ENCODE results near the gene PIGU. TPM values are rescaled to one million over a fixed set of nuclear protein-coding genes. Genes with fewer than 3 reads are reported as not detected.

Gene PIGU
- total RNA-seq, 1 experiment from 2014 or later: 50.5 TPM

DNA sequence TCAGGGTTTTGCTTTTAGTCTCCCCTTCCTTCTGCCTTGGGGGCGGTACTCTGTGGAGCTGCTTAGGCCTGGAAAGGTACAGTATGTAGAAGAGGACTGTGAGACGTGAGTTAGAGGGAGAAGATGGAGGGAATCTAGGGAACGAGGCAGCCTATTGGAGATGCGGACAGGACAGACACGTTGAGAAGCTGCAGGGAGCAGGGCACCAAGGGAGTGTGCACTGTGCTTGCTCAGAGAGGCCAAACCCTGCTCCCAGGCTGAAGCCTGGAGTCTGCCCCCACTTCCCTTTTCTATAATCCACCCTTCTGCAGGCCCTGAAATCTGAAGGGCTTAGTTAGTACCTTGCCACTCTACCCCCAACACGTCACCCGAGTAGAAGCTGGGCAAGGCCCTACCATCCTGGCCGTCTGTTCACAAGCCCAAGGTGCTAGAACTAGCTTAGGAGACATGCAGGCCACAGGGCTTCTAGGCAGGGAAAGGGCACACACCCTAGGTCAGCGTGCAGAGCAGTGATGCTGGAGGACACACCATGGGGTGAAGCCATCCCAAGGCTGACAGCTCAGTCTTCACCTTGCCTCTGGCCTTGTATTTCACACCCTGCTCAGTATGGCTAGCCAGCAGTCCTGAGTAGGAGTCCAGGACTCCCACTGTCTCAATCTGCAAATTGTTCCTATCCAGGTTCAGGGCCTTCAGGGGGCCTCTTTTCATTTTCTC lies 34.1 kb upstream of the PIGU start:
- Histone ChIP-seq H3K27ac (no peak overlapping the region), H3K4me1 (peaks cover 20% of the 10 kb centered on the region), H3K9me3 (replicated peaks) (no peaks in the 10 kb centered on the region), H3K4me3 (no peak overlapping the region), H3K36me3 (no peaks in the 10 kb centered on the region), H3K27me3 (no peaks in the 10 kb centered on the region)
- DNase-seq: no peak

DNA sequence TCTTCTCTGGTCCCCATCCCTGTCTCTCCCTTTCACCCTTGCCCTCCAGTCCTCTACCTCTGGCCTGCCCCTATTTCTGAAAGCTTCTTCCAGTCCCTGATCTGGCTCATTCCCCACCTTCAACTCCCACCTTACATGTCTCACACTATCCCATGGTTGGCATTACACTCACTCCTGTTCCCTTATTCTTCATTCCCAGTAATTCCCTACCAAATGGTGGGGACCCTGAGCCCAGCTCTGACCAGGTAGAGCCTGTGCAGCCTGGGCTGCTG lies 33.6 kb upstream of the PIGU start:
- Histone ChIP-seq H3K9me3 (replicated peaks) (no peaks in the 10 kb centered on the region), H3K36me3 (no peaks in the 10 kb centered on the region), H3K27me3 (no peaks in the 10 kb centered on the region), H3K27ac (no peak overlapping the region), H3K4me1 (peaks cover 24% of the 10 kb centered on the region), H3K4me3 (no peak overlapping the region; the same call in 1 of the 2 replicates)
- no peak for DNase-seq

DNA sequence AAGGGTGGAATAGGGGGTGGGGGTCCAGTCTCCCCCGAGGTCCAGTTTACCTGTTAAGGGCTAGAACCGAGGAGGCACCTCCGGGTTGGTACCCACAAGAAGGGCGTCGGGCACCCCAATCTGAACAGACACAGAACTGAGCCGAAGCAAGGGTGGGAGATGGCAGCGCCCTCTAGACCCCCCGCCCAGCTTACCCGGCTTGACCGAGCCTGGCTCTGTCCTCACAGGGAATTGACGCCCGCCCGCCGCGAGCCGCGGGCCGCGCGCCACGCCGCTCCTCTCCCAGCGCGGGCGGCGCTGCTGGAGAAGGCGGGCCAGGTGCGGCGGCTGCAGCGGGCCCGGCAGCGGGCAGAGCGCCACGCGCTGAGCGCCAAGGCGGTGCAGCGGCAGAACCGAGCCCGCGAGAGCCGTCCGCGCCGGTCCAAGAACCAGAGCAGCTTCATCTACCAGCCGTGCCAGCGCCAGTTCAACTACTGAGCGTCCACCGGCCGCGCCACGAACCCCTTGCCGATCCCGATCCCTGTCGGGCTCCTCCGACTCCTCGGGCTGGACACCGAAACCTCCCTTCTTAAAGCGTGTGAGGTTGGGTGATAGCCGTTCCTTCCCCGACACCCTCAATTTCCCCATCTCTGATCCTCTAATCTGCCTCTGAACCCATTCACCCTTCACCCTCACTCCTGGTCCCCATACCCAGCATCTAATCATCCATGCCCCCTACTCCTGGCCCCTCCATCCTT lies 33.1 kb upstream of the PIGU start:
- H3K4me3 ChIP-seq: peak overlapping the region; percentile 51
- H3K36me3 ChIP-seq: no peaks in the 10 kb centered on the region
- DNase-seq: peak; percentile 40 to 57
- H3K27ac ChIP-seq: peak overlapping the region; percentile 28; the same call in 1 of the 2 replicates
- H3K9me3 ChIP-seq (replicated peaks): no peaks in the 10 kb centered on the region
- peaks cover 29% of the 10 kb centered on the region for H3K4me1 ChIP-seq
- H3K27me3 ChIP-seq: no peaks in the 10 kb centered on the region

DNA sequence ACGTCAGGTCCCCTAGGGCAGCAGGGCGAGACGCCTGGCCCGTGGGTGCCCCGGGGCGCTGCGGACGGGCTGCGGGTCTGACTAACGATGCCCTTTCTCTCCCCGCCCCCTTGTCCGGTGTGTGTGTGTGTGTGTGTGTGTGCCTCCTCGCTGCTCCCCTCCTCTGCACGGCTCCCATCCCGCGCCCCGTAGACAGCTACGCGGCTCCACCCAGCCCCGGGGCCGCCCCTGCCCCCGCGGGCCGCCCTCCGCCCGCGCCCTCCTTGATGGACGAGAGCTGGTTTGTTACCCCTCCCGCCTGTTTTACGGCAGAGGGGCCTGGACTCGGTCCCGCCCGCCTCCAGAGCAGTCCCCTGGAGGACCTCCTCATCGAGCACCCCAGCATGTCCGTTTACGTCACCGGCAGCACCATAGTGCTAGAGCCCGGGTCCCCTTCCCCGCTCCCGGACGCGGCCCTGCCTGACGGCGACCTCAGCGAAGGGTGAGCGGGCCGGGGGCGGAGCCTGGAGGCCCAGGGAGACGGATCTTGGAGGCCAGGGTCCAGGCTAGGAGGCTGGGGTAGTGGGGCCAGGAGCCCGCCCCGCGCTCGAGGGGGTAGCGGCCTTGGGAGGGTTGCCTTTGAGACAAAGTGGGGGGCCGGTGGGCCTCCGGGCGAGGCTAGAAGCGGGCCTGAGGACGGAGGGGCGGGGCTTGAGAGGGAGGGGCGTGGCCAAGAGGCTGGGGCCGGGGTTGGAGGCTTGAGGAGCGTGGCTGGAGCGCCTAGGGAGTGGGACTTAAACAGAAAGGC lies 32.3 kb upstream of the PIGU start:
- DNase-seq: peak; percentile 55 to 65
- Histone ChIP-seq H3K4me1 (peaks cover 26% of the 10 kb centered on the region), H3K27ac (peak overlapping the region; percentile 28)

DNA sequence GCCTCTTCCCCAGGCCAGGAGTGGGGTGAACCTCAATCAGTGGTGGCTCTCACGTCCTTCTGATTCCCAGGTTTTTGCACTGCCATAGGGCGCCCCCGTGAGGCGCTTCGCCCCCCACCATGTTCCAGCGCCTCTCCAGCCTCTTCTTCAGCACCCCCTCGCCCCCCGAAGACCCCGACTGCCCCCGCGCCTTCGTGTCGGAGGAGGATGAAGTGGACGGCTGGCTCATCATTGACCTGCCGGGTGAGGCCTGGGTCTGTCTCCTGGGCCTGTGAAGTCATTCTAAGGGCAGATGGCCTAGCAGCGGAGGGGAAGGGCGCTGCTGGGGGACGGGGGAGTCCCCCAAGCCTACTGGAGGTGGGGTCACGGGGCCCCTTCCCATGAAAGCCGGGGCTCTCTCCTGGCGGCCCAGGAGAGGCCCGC lies 31.7 kb upstream of the PIGU start:
- Histone ChIP-seq H3K4me3 (peak overlapping the region; percentile 51), H3K27me3 (no peaks in the 10 kb centered on the region), H3K4me1 (peaks cover 20% of the 10 kb centered on the region), H3K36me3 (no peaks in the 10 kb centered on the region), H3K27ac (no peak overlapping the region), H3K9me3 (replicated peaks) (no peaks in the 10 kb centered on the region)
- DNase-seq: peak; percentile 30 to 51

More for the DNA sequence above, 32.3 kb upstream of the PIGU start:
- peak overlapping the region; percentile 51 for H3K4me3 ChIP-seq
- H3K27me3 ChIP-seq: no peaks in the 10 kb centered on the region
- no peaks in the 10 kb centered on the region for H3K9me3 ChIP-seq (replicated peaks)
- H3K36me3 ChIP-seq: no peaks in the 10 kb centered on the region

DNA sequence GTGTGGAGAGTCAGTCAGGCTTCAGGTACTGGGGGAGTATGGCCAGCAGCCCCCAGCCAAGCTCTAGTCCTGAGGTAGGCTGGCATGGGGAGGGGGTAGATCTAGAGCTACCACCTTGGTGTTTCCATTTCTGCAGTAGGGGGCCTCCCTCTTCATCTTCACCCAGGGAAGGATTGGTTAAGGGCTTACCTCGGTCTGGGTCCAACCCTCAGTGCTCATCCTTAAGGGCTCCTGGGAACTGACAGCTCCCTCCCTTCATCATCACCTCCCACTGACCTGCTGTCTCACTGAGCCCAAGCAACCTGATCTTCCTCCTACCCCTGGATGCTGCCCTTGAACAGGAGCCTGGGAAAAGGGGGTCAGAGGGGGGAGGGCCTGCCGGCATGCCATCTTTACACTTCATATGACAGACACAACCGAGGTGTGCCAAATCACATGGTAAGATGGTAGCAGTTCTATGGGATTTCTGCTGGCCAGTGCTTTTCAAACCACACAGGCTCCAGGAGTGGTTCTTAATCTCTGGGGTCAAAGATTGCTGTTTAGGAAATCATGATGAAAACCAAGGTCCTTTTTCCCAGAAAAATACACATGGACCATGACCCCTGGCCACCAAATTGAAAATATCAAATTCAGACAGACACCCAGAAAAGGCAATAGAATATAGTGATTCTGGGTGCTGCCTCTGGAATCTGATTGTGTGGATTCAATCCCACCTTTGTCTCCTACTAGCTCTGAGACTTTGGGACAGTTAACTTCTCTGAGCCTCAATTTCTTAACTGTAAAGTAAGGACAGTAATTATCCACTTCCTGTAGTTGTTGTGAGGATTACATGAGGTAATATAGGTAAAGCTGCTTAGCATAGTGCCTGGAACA lies 30.3 kb upstream of the PIGU start:
- Histone ChIP-seq H3K36me3 (no peaks in the 10 kb centered on the region), H3K9me3 (replicated peaks) (no peaks in the 10 kb centered on the region), H3K4me1 (peaks cover 15% of the 10 kb centered on the region), H3K4me3 (no peak overlapping the region), H3K27me3 (no peaks in the 10 kb centered on the region), H3K27ac (no peak overlapping the region)
- no peak for DNase-seq

DNA sequence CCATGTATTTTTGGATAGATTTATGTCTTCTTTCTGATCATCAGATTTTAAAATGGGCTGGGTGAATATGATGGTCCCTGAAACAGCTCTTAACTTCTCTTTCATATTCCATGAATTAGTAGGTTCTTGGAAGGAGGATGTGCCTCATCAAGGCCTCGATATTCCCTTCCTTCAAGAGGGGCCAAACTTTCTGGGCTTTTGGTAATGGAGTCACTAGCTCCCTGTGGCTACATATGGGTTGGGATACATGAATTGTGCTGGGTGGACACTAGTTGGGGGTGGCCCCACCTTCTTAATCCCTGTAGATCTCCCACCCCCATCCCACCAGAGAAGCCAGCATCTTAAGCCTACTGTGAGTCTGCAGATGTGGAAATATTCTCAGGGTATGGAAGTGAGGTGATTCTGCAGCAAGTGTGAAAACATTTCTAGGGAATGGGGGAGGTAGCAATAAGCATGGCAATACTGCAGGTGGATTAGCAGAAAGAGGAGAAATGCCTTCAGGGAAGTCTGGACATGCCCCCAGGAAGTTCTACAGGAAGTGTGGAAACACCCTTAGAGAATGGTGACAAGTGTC lies 29.5 kb upstream of the PIGU start:
- DNase-seq: no peak
- Histone ChIP-seq H3K27me3 (no peaks in the 10 kb centered on the region), H3K36me3 (no peaks in the 10 kb centered on the region), H3K4me3 (no peak overlapping the region), H3K9me3 (replicated peaks) (no peaks in the 10 kb centered on the region), H3K27ac (no peak overlapping the region), H3K4me1 (peaks cover 17% of the 10 kb centered on the region)

DNA sequence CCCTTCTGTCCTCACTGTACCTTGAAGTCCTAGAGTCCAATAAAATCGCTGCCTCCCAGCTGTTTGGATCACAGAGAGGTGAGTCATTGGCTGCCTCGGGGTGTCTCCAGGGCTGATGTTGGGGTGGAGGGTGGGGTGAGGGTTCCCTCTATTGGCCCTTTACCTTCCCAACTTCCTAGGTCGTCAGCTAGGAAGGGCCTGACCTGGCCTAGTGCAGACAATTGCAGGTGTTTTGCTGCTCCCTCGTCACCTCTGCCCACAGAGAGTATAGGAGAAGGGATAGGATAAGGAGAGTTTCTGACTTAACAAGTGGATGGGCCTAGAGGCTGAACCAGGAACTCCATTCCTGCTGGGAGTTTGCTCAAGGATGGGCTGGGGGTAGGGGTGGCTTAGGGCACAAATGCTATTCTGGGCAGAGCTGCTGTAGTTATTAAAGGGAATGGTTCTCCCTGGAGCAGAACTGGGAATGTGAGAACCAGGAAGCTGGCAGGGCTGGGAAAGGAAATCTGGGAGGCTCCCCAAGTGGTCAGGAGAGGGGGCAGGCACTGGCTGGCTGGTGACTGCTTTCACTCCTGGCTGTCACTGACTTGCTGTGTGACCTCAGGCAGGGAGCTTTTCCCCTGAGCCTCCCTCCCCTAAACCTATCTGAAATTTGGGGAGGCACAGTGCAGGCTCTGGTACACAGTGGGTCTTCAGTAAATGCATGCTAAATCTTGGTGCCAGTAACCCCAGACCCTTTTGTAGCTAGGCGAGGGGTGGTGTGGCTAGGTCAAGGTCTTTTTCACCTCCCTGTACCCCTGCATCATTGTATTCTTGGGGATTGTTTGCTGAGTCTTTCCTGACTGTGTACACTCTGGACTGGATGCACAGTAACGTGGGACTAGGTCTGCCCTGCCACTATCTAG lies 28.8 kb upstream of the PIGU start:
- no peaks in the 10 kb centered on the region for H3K36me3 ChIP-seq
- H3K27me3 ChIP-seq: no peaks in the 10 kb centered on the region
- DNase-seq: peak; percentile 78 to 79
- H3K9me3 ChIP-seq (replicated peaks): no peaks in the 10 kb centered on the region
- peak overlapping the region; percentile 70 for H3K27ac ChIP-seq
- peaks cover 17% of the 10 kb centered on the region for H3K4me1 ChIP-seq
- 0 out of 2 replicates have a peak overlapping the region, but pooled peaks have one; percentile 82 for H3K4me3 ChIP-seq

DNA sequence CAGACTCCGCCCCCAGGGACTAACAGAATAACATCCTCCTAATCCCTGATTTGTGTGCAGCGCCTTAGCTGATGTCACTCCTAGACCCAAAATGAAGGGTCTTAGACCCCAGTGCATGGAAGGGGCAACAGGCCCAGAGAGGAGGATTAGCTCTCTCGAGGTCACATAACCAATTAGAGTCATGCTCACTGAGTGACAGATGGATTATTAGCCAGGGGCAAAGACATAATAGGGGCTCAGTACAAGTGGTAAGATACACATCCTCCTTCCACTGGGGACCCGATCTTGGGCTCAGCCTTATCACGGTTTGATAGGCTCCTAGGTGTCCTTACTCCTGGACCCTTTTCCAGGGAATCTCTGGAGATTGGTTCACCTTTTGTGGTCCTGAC lies 28.1 kb upstream of the PIGU start:
- no peaks in the 10 kb centered on the region for H3K27me3 ChIP-seq
- no peaks in the 10 kb centered on the region for H3K9me3 ChIP-seq (replicated peaks)
- DNase-seq: no peak
- peak overlapping the region; percentile 70 for H3K27ac ChIP-seq
- peaks cover 17% of the 10 kb centered on the region for H3K4me1 ChIP-seq
- peak overlapping the region; percentile 82 for H3K4me3 ChIP-seq
- H3K36me3 ChIP-seq: no peaks in the 10 kb centered on the region

DNA sequence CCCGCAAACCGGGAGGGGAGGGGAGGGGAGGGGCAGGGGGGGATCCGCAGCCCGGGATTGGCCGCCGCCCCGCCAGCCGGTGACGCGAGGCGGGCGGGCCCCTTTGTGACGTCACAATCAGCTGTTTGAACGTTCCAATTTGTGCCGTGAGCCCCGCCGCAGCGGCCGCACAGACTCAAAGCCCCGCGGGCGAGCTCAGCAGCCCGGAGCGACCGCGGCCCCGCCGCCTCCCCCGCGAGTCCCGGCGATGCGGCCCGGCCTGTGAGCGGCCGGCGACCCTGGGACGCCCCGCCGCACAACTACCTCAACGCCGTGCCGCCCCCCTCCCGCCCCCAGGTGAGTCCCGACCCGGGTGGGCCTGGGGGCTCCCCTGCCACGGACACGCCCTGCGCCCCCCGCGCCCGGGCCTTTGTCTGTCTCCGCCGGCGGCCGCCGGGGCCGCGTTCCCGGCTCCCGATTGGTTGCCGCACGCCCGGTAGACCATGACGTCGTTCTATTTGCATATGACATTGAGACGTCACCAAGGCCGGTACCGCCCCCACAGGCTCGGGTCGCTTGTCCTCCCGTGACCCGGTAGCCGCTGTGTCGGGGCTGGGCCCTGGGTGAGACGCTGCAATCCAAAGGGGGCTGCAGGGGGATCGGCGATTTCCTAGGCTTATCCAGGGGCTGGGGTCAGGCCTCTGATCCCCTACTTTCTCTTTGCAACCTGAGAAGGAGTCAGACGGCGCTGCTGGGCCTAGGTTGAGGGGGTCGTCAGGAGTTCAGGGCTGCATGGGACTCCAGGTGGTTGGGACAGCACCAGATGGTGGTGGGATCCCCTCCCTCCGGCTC lies 27.5 kb upstream of the PIGU start, which contains the start of gene TP53INP2:
Gene TP53INP2, plus strand, starts transcription at position 168 of the 831 bp plus-strand sequence. CDS start 4,396 bp downstream, outside the sequence.
- peaks cover 17% of the 10 kb centered on the region for H3K4me1 ChIP-seq
- H3K27me3 ChIP-seq: no peaks in the 10 kb centered on the region
- peak within 1 kb of the TSS; percentile 82 for H3K4me3 ChIP-seq
- H3K36me3 ChIP-seq: no peaks in the 10 kb centered on the region
- no peaks in the 10 kb centered on the region for H3K9me3 ChIP-seq (replicated peaks)
- peak within 1 kb of the TSS; percentile 70 for H3K27ac ChIP-seq
- peak; percentile 97 for DNase-seq

DNA sequence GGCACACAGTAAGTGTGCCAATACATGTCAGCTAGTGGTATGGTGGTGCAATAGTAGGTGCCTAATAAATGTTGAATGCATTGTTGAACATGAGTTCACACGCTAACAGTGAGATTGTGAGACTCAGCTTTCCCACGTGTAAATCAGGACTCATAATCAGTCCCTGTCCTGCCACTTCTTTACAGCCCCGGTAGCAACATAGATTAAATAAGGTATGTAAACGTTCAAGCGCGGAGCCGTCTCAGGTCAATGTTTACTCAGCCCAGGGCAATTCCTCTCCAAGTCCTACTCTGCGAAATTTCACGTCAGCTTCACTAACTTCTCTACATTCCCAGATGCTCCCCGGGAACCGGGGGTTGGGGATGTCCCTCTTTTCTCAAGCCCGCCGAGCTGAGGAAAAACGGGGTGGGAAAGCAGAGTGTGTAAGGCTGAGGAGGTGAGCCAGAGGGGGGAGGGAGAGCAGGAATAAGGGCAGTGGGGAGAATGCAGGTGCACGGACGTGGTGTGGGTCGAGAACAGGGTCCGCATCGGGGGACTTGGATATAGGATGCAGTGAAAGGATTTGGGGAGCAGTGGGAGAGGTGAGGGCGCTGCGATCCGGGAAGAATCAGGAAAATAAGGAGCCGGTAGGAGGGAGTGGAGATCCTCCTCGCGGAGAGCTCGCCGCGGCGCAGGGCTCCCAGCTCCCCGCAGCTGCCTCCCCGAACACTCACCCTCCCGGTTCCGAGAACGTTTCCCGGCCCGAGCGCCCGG lies 26.7 kb upstream of the PIGU start:
- Histone ChIP-seq H3K4me3 (peak overlapping the region; percentile 82), H3K9me3 (replicated peaks) (no peaks in the 10 kb centered on the region), H3K4me1 (peaks cover 17% of the 10 kb centered on the region), H3K27me3 (no peaks in the 10 kb centered on the region), H3K36me3 (no peaks in the 10 kb centered on the region), H3K27ac (peak overlapping the region; percentile 70)
- peak; percentile 46 to 58 for DNase-seq

DNA sequence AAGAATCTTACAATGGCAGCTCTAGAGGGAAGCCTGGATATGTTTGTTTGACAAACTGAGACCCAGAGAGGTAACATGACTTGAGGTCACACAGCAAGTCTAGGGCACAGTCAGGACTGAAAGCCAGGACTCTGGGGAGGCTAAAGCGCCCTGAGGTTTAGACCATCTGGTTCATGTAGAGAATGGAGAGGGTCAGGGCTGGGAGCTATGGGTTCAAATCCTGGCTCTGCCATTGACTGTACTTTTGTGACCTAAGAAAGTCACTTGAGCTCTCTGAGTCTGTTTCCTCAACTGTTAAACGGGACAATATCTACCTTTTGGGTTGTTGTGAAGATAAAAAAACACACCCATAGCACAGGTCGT lies 26.1 kb upstream of the PIGU start:
- H3K36me3 ChIP-seq: no peaks in the 10 kb centered on the region
- H3K4me1 ChIP-seq: peaks cover 17% of the 10 kb centered on the region
- DNase-seq: no peak
- H3K27ac ChIP-seq: no peak overlapping the region
- peak overlapping the region; percentile 82 for H3K4me3 ChIP-seq
- H3K9me3 ChIP-seq (replicated peaks): no peaks in the 10 kb centered on the region
- H3K27me3 ChIP-seq: no peaks in the 10 kb centered on the region
